HG03108 (cell line): ENCODE measurements around the gene DNAJB6.
A peak's percentile ranks its signal among the peaks of the same experiment; 100 is the strongest.

Experiments used
- ATAC-seq: cut with Tn5 transposase; IDR thresholded peaks from one replicate; pipeline ENCODE4 v1.9.1; 2021; ENCODE audit warnings: moderate library complexity; ENCODE audit not compliant: unreplicated experiment

Gene DNAJB6

DNA sequence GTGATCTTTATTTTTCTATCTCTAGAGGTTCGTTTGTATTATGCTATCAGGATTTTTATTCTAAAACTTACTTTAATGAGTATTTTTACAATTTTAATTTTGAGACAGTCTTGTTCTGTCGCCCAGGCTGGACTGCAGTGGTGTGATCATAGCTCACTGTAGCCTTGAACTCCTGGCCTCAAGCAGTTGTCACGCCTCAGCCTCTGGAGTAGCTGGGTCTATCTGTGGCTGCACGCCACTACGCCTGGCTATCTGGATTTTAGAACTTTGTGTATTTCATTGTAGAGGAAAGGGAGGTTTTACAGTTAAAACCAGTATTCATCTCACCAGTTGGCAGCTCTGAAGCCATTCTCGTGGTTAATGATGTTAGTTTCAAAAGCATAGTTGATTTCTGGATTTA is 25.9 kb downstream of the DNAJB6 start:
- no peak for ATAC-seq

DNA sequence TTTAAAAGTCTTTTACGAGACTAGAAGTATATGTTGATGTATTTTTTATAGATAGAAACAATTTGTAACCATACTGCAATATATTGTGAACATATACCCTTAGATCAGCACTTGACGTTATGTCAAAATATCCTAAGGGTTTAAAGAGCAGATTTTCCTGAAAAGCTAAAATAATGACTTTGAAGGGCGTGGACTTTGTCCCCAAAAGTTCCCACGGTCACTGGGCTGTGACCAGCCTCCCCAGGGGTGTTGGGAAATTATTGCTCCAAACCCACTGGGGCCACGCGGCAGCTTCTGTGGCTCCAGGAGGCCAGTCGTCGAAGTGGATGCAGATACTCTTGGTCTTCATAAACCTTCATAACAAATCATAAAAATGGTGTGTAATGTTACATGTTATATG is 29.9 kb downstream of the DNAJB6 start:
- ATAC-seq, result no peak

DNA sequence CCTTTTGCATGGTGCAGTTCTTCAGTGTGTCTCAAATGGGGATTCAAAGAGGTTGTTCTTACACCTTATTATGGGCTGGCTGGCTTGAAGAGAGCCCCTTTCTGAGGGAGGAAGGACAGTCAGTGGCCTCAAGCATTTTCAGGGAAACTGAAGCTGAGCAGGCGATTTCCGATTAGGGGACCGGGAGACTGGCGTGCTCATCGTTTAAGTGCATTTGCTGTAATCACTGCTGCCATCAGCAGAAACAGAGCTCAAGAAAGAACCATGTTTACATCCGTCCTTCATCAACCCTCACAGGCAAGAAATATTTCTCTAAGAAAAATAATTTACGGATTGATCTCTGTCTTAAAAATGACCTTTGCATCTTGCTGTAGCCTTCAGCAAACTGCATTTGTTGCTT is 32.2 kb downstream of the DNAJB6 start:
- no peak for ATAC-seq

DNA sequence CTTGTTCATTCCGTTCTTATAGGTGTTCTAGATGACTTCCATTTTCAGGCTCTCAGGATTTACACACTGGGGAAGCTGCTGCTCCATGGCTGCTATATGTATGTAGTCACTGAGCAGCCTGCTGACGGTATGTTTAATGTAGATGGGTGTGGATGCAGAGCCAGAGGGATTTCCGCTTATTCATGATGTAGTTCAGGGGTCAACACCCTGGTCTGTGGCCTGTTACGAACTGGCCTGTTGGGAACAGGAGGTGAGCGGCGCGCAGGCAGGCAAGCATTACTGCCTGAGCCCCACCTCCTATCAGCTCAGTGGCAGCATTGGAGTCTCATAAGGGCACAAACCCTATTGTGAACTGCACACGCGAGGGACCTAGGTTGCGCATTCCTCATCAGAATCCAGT is 33.9 kb downstream of the DNAJB6 start:
- ATAC-seq, result no peak

DNA sequence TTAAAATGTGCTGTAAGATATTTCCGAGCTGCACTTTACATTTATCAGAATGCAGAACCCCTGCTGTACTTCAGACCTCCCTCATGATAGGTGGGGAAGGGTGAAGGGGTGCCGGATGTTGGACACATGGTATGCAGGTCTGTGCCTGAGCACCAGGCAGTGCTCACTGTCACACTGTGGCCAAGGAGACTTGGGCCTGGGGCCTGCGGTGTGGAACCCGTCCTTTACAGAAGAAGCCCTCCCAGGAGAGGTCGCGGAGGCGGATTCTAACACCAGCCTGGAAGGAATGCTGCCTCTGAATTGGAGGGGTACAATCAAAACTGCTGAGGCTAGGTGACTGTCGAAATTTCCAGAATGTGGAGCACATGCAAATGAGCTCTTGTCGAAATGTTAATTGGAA is 34.5 kb downstream of the DNAJB6 start:
- no peak for ATAC-seq

DNA sequence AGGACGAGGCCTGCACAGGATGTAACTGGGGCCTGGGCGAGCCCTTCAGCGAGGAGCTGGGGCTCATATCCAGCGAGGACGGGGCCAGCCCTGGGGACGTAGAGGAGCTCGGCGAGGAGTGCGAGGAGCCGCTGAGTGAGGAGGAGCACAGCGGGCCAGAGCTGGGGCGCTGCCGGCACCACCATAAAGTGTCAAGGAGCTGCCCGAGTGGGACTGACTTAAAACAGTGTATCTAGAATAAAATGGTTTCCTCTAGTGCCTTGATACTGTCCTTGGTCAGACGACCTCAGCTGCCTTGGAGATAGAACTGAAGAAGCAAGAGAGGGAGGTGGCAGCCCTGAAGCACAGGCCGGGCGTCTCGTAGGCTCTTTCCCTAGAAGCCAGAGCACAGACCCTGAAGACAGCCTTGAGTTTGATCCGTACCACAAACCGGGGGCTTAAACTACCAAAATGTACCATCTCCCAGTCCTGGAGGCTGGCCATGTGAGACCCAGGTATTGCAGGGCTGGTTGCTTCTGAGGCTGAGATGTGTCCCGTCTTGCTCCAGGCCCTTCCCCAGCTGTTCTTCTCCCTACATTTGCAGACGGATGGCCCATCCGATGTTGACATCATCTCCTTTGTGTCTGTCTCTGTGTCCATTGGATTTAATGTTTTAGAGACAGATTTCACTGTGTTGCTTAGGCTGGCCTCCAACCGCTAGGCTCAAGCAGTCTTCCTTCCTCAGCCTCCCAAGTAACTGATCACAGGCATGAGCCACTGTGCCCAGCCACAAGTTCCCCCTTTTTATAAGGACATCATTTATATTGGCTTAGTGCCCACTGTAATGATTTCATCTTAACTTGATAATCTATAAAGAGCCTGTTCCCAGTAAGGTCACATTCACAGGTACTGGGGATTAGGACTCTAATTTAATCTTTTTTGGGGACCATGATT is 35.8 kb downstream of the DNAJB6 start:
- ATAC-seq, result no peak

DNA sequence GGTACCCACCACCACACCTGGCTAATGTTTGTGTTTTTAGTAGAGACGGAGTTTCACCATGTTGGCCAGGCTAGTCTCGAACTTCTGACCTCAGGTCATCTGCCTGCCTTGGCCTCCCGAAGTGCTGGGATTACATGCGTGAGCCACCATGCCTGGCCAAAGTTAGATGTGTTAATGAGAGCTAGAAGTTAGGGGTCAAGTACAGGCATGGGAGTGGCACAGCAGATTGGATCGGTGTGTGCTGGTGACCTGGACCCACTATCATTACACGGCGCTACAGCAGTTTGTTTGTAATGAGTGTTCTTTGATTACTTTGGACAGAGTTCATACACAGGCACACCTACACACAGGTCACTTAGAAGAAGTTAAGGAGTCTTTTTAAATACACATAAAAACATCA is 36.7 kb downstream of the DNAJB6 start:
- no peak for ATAC-seq

DNA sequence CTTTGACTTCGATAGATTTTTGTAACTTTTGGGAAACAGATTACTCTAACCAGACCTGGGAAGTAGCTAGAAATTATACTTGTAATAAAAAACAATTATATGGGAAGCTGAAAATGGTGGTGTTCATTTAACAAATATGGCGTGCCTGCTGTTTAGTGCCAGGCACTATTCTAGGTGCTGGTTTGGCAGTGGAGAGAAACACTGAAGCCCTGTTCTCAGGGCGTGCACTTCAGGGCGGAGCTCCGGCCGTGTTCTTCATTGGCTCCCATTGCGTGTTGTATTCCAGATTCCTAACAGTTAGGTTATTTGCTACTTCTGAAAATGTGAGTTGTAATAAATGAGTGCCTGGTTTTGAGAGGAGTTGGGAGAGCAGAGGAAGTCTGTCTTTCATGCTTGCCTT is 38.6 kb downstream of the DNAJB6 start:
- no peak for ATAC-seq

DNA sequence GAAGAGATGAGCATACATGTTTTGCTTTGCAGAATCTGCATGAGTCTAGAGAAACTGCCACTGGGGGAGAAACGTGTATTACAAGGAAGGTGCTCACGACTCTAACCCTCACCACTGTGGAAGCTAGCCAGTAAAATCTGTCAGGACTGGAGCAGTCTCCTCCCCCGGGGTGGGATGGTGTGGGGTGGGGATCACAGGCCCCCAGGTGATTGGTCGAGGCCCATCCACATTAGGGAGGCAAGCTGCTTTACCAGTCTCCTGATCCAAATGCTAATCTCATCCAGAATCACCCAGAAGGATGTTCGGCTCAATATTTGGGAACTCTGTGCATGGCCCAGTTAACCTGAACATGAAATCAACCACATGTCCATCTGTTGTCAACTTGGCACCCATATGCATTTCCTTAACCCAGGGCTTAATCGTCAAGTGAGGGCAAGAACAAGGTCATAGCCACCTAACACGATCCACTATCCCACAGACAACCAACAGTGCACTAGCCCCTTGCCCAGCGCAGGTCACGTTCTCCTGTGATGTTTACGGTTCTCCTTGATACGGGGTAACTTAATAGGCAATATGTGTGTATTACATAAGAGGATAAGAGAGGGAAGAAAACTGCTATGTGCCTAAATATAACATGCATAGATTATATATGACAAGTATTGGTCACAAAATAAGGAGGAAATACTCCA is 40.8 kb downstream of the DNAJB6 start:
- no peak for ATAC-seq

DNA sequence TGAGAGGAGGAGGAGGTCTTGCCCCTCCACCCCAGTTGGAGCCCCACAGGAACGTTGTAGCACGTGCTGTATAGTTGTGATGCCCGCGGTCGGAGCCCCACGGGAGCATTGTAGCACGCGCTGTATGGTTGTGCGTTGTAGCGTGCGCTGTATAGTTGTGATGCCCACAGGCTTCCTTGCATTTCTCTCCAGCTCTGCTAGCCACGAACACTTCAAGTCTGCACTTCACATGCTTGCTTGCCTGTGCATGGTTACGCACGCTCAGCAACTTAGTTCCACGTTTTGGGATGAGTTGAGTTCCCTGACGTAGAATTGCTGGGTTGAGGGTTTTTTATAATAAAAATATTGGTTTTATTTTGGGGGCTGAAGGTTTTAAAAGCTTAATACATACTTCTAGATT is 41.6 kb downstream of the DNAJB6 start:
- ATAC-seq, result no peak

DNA sequence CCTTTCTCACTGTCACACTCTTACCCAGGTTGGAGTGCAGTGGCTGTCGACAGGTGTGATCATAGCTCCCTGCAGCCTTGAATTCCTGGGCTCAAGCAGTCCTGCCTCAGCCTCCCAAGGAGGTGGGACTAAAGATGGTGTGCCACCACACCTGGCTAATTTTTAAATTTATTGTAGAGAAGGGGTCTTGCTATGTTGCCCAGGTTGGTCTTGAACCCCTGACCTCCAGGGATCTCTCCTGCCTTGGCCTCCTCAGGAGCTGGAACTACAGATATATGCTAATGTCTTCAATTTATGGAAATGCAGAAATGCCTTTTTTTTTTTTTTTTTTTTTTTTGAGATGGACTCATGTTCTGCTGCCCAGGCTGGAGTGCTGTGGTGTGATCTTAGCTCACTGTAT is 42.7 kb downstream of the DNAJB6 start:
- no peak for ATAC-seq

DNA sequence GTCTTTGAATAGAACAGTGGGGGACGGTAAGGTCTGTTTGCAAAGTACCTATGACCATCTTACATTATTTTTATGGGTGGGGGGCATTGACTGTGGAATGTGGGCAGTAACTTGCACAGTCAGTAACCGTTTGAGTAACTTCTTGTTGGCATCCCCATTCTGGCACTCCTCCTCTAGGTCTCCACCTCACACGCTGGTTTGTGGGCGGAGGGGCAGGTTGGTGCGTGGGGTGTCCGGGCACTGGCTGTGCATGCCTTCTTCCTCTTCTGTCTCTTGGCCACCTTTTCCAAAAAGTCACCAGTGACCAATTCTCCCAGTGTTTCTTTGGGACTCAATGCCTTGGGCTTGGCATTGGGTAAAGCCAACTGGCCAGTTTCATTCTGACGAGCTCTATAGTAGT is 43.6 kb downstream of the DNAJB6 start:
- ATAC-seq, result no peak

DNA sequence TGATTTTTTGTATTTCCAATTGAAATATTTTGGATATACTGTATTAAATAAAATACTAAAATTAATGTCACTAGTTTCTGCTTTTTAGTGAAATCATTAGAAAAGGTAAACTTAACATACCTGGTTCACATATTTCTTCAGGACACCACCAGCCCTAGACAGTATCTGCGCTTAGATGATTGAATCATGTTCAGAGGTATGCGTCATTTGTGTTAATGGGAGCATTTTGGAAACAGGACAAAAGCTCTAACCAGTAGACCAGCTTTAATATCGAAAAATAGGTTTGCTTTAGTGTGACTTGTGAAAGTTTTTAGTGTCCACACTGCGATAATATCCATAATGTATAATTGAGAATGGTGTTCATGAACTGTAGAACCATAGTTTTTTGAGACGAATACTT is 47.1 kb downstream of the DNAJB6 start:
- ATAC-seq, result no peak

DNA sequence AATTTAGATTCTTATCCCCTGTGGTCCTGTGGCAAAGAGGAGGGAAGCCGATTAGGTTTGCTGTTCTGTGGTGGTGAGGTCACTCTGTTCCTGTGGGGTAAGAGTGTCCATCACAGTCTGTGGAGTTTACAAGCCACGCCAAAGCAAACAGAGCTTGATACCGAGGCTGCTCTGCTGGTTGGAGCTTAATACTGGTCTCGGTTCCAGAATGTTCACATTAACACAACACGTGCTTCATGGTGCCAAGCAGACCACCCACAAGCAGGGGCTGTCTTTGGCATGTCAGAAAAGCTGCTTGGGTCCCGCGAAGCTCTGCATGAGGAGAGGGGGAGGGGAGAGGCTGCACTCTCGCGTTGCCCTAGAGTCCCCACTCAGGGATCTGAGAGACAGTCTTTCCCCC is 47.5 kb downstream of the DNAJB6 start:
- no peak for ATAC-seq

DNA sequence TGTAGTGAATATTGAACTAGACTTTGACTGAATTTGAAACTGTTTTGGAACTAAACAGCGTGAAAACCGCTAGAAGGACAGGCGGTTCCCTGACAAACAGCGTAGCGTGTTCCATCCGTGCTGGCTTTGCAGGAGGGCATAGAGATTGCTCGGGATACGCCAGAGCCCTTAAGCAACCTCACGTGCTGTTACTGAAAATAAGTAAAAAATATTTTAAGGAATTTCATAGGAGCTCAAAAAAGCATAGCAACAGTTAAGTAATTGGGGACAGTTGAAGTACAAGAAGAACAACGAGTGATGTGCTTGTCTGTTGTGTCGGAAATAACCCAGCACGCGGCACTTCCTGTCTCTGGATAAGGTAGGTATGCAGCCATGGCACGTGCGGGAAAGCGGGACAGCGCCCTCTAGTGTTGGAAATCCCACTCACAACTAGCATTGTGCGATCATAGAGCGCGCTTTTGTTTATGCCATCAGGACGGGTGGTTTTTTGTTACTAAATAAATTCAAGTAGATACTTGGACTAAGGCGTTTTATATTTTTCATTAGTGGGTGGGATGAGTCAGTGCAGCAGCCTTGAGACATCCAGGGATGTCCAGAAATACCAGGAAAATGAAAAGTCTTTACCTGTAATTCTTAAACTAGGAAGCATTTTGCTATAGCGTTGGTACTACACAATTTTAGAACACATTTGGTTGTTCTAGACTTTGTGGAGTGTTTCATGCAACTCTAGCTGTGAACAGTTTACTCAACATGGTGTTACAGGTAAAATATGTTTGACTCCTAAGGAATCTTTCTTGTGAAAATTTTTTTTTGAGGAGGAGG is 50.4 kb downstream of the DNAJB6 start:
- peak; percentile 88 for ATAC-seq

DNA sequence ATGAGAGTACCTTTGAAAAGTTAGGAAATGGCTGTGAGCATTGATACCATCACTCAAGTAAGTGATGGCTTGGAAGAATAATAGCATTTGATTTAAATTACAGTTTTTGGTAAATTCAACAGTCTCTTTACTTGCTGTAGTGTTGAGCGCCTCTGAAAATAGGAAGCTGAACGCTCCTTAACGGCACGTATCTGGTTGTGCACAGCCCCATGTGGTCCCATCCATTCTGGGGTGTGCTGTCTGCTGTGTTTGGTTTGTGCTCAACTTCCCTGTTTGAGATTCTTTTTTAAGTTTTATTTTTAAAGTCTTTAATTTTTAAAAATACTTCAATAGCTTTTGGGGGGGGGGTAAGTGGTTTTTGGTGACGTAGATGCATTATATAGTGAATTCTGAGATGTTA is 51.5 kb downstream of the DNAJB6 start:
- ATAC-seq, result no peak

DNA sequence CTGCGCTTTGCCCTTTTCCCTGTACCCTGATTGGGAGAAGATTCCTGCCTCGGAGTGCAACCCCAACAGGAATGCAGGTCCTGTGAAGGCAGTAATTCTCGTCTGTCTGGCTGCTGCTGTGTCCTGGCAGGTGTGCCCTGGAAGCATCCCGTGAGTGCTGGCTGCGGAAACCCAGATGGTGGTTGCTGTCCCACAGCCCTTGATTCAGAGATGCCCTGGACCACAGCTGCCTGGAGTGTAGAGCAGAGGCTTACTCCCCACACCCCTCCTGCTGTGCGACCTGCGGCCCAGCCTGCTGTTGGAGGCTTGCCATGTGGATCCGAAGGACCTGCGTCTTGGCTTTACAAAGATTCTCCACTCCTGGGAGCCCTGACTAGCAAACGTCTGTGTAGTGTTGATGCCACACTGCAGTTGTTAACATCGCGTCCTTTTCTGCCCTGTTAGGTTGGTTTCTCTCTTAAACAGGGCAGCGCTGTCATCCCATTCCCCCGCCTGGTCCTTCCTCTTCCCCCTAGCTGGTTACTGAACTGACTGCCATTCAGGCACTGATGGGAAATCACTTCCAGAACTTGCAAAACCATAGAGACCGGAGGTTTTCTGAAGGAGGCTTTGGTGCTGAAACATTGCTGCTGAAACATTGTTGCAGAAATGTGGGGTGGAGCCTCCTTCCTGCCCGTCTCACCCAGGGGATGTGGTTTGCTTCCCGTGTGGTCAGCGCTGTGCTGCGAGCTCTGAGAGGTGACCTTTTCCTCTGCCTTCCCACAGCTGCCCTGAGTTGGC is 53.3 kb downstream of the DNAJB6 start:
- ATAC-seq, result no peak

DNA sequence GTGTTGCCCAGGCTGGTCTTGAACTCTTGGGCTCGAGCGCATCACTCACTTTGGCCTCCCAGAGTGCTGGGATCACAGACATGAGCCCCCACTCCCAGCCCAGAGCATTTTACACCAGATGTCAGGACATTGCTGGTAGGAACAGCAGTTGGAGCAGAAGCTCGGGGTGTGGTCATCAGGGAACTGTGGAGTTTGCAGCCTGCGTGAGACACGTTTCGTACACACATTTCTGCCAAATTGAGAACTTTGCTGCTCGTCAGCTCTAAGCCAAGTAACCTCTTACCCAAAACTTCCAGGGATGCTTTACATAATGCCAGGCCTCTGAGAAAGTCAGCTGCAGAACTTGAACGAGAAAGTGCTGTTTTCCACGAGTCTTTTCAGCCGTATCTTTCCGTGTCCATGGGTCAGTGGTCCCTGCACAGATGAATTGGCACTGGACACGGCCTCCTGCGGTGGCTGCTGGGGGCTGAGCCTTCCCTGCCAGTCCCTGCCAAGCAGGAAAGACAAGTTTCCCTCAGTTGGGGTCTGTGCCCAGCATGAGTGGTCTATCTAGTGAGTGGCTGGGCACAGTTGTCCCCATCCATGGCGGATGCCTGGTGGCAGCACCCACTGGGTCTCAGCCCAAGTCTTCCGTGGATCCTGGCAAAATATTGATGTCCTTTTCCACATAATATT is 54.4 kb downstream of the DNAJB6 start:
- ATAC-seq, result no peak

DNA sequence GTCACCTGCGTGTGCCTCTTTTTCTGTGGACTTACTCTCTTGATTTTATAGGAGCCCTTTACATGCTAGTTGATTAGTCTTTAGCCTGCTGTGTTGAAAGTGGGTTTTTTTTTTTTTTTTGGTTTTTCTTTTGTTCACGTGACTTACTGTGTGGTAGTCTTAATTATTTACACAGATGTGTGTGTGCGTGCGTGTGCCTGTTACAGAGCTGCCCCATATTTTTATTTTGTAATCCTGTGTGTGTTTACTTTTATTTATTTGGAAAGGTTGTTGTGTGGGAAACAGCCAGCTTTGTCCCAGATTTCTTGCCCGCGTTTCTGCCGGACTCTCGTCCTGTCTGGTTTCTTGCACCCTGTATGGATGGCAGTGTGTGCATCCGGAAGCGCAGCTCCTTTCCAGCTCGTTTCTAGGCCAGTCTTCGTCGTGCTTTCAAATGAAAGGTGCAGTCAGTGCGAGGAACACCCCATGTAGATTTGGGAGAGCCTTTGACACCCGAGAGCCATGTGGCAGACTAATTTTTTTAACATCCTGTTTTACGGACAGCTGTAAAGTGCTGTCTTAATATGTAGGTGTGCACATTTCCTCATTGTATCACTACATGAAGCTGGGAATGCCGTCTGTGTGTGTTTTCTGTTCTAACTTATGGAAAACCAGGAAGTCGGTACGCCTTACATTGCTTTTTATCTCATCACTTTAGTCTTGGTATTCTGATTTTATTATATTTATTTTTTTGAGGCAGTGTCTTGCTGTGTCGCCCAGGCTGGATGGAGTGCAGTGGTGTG is 55.6 kb downstream of the DNAJB6 start:
- ATAC-seq, result no peak
